HL-60 (cell line): ENCODE measurements around the gene PIP5KL1.
A peak's percentile ranks its signal among the peaks of the same experiment; 100 is the strongest.

Experiments
- DNase-seq, 2 experiments: peaks; one replicate each; pipeline ENCODE4 v3.0.0-alpha.2; 2010 to 2020; ENCODE audit warnings: low read depth in 1 of 2, low spot score in 1 of 2
- H3K27ac ChIP-seq: fragments of 250-450 bp; sonication (Bioruptor Pico); replicated peaks from 2 replicates; pipeline ENCODE4 v1.5.1; 2020; ENCODE audit warnings: mild to moderate bottlenecking, moderate library complexity
- H3K27me3 ChIP-seq: fragments of 250-450 bp; sonication (Bioruptor Pico); 2 replicates; pipeline ENCODE4 v1.5.1; 2021; ENCODE audit warnings: mild to moderate bottlenecking, moderate library complexity; ENCODE audit not compliant: insufficient read depth, poor library complexity, severe bottlenecking
- H3K4me3 ChIP-seq: replicated peaks from 2 replicates; pipeline ENCODE4 v1.5.1; 2011; ENCODE audit warnings: mild to moderate bottlenecking, control low read depth, low read length; ENCODE audit not compliant: insufficient read depth
- CTCF ChIP-seq: IDR thresholded peaks from one replicate; pipeline ENCODE4 v1.5.1; 2011; ENCODE audit warnings: low read length, control low read depth, inconsistent platforms; ENCODE audit not compliant: insufficient read depth
- GABPA ChIP-seq: IDR thresholded peaks from 2 replicates; pipeline ENCODE4 v1.6.1; 2012; ENCODE audit warnings: low read depth
- POLR2AphosphoS5 ChIP-seq: IDR thresholded peaks from 2 replicates; pipeline ENCODE4 v1.6.1; 2012; ENCODE audit warnings: low read depth
- REST ChIP-seq: IDR thresholded peaks from 2 replicates; pipeline ENCODE4 v1.6.1; 2012; ENCODE audit warnings: low read depth; ENCODE audit not compliant: insufficient replicate concordance
- SPI1 ChIP-seq: IDR thresholded peaks from 2 replicates; pipeline ENCODE4 v1.6.1; 2012; ENCODE audit warnings: low read depth, mild to moderate bottlenecking, borderline replicate concordance

The PIP5KL1 gene

GRCh38 chr9:127936347-127936852 lies 5.8 kb upstream of the PIP5KL1 start:
- H3K4me3 ChIP-seq = peak overlapping the region; percentile 91
- peaks cover 2% of the 10 kb centered on the region for H3K27me3 ChIP-seq
- H3K27ac ChIP-seq = no peak overlapping the region
- TF ChIP-seq POLR2AphosphoS5 (no peak), REST (no peak), SPI1 (no peak), GABPA (no peak)
- no peak for DNase-seq

- peaks cover 2% of the 10 kb centered on the region for H3K27me3 ChIP-seq
- DNase-seq = no peak
- TF ChIP-seq GABPA = no peak
- TF ChIP-seq CTCF = no peak
- no peak for TF ChIP-seq REST
- TF ChIP-seq SPI1 = no peak
- TF ChIP-seq POLR2AphosphoS5 = no peak
- H3K4me3 ChIP-seq = no peak overlapping the region; the same call in 1 of the 2 replicates
- no peak overlapping the region for H3K27ac ChIP-seq
These were observed 5.2 kb upstream of the PIP5KL1 start for GRCh38 chr9:127935765-127936221.

GRCh38 chr9:127934986-127935385 lies 4.4 kb upstream of the PIP5KL1 start:
- DNase-seq = no peak
- Histone ChIP-seq H3K27me3 (peaks cover 2% of the 10 kb centered on the region), H3K4me3 (no peak overlapping the region), H3K27ac (no peak overlapping the region)
- TF ChIP-seq SPI1 = no peak
- no peak for TF ChIP-seq REST
- TF ChIP-seq GABPA = no peak
- TF ChIP-seq CTCF = no peak
- TF ChIP-seq POLR2AphosphoS5 = no peak
